ENCODE results near the gene SOX14.

Gene SOX14

GRCh38 chr3:137764001-137764433 lies at the start of gene SOX14:
TSS of gene SOX14 (plus strand) at chr3:137764315. CDS start at chr3:137764785, 470 bp downstream.
- DNase-seq: no peak

GRCh38 chr3:137714551-137714950 lies 49.6 kb upstream of the SOX14 start:
- no peak for DNase-seq

- DNase-seq: no peak
These were observed 39.9 kb upstream of the SOX14 start for GRCh38 chr3:137724240-137724639.

- no peak for DNase-seq
These were observed 26.9 kb upstream of the SOX14 start for GRCh38 chr3:137737208-137737607.

- DNase-seq: no peak
These were observed 25.4 kb upstream of the SOX14 start for GRCh38 chr3:137738710-137739109.

GRCh38 chr3:137743608-137744007 lies 20.5 kb upstream of the SOX14 start:
- DNase-seq: no peak

- no peak for DNase-seq
These were observed 17.3 kb upstream of the SOX14 start for GRCh38 chr3:137746808-137747207.

GRCh38 chr3:137759505-137759904 lies 4.6 kb upstream of the SOX14 start:
- no peak for DNase-seq

- DNase-seq: no peak
These were observed 3.6 kb upstream of the SOX14 start for GRCh38 chr3:137760341-137761098.

- DNase-seq: no peak
These were observed 3.0 kb upstream of the SOX14 start for GRCh38 chr3:137761099-137761562.

GRCh38 chr3:137761563-137762503 lies 2.3 kb upstream of the SOX14 start:
- no peak for DNase-seq

GRCh38 chr3:137762674-137763593 lies 1.2 kb upstream of the SOX14 start:
- DNase-seq: no peak

- DNase-seq: no peak
These were observed 549 bp upstream of the SOX14 start for GRCh38 chr3:137763594-137763938.

- no peak for DNase-seq
These were observed 621 bp downstream of the SOX14 start for GRCh38 chr3:137764563-137765309.

- DNase-seq: no peak
These were observed 1.4 kb downstream of the SOX14 start for GRCh38 chr3:137765310-137766033.

GRCh38 chr3:137766041-137766875 lies 2.1 kb downstream of the SOX14 start:
- DNase-seq: no peak

GRCh38 chr3:137766876-137767537 lies 2.9 kb downstream of the SOX14 start:
- no peak for DNase-seq

GRCh38 chr3:137767538-137768360 lies 3.6 kb downstream of the SOX14 start:
- no peak for DNase-seq
